Superior temporal gyrus (tissue), 1 donor: ENCODE measurements around the gene UST.
"Not testable (repeated sequence)": the region's sequence is repeated elsewhere in the genome, so short reads cannot be mapped to it uniquely, and the experiment has no call there.

Source experiments
- DNase-seq: peaks from one replicate; pipeline ENCODE4 v3.0.0-alpha.2; 2016; ENCODE audit errors: extremely low spot score

The UST gene

DNA sequence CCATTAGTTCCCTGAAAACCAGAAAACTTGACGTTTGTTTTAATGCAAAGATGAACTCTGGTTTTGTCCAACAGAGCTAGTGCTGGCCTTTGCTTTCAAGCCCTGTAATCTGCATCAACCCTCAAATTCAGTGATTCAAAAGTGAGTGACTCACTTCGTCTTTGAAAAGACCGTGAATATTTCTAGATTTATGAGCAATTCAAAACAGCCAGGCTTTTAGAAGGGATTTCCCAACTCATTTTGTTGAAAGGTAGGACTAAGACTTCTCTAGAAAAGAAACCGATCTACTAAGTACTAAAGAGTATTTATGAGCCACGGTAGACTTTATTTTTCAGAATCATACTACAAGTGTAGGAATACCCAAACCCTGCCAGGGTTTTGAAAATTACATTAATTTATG is 121.5 kb downstream of the UST start:
- no peak for DNase-seq

DNA sequence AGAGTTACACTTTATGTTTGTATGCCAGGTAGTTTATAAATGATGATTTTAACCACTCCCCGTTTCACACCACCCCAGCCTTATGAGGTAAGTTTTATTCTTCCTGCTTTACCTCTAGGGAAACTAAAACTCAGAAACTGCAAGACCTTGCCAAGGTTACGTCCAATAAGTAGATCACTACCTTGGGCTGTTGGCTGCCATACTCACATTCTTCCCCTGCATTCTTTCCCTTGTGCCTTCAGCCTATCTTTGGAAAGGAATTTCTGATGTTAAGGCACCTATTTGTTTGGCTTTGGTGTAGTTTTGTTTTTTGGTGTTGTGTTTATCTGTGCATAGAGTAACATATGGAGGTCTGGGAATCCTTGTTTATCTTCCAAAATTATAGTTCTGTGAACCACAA is 122.1 kb downstream of the UST start:
- DNase-seq, result no peak

DNA sequence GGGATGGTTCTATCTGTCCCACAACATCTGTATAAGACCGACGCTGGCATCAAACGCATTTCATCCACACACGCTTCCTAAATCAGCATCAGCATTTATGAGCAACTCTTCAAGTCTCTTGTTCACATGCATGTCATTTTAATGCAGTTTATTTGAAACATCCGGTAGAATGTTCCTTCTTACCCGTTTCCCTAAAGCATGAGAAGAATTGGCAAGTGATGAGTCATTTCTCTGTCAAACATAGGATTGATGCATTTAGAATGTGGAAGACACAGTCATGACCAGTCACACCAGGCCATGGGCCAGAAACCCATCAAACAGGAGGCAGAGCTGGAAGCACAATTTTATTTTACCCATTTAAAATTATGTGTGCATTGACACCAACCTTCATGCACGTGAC is 122.8 kb downstream of the UST start:
- DNase-seq, result no peak

DNA sequence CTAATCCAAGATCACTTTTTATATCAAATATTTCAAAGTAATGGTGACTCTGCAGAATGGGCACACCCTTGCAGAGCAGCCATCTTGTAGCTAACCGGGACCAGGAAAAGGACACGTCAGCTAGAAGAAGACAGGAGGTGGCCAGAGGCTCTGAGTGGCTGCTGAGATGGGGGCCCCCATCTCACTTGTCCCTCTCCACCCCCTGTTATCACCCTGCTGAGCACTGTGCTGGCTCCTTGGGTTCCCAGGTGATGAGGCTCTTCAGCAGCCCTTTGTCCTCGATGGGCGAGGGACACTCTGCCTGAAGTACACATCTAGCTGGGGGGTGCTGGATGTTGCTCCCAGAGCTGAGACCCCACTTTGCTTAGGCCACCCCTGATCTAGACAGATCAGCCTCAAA is 126.3 kb downstream of the UST start:
- DNase-seq, result no peak

DNA sequence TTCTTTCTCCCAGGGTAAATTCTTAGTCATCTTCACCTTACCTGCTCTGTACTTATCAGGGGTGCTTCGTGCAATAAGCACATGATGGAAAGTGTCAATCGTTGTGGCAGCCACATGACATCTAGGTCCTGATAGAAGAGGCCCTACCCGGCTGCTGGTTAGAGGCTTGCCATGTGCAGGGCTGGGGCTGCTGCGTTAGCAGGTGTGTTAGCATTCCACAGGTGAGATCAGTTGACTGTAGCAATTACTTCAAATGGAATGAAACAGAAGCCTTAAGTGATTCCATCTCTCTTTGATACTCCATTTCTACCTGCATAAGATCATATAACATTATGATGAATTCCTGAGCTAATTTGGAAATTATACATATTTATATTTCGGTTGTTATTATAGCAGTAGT is 127.0 kb downstream of the UST start:
- DNase-seq, result no peak

DNA sequence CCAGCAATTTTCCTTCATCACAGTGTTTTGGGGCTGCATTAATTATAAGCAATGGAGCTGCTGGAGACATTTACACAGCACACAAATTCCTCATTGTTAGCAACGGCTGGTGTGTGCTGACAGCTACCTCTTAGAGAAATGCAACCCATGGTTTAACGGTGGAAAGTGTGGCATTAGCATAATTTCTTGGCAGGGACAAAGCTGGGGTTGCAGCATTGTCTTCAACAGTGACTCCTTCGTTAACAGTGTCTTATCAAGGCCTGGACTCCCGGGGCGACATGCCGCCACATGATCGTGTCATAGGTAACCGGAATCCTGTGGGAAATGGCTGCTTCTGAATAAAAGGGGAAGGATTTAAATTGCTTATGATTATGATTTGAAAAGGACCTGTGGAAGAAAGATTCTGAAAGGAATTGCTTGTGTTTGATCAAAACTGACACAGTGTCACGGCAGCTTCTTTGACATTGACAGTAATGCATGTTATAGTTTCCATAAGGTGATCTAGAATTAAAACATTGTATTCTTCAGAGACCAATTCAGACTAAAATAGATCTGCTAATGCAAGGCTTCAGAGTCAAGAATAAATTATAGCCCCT is 128.0 kb downstream of the UST start:
- DNase-seq, result no peak

DNA sequence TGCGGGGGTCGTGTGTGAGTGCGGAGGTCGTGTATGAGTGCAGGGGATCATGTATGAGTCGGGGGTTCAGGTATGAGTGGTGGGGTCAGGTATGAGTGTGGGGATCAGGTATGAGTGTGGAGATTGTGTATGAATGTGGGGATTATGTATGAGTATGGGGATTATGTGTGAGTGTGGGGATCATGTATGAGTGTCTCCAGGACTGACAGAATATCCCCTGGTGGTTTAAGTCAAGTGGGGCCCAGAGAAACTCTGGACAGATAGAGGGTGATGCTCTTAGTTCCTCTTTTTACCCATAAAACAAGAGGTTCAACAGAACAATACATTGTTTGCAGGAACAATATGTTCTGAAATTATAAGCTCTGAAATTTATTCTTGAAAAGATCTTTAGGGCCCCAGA is 131.9 kb downstream of the UST start:
- DNase-seq, result no peak

DNA sequence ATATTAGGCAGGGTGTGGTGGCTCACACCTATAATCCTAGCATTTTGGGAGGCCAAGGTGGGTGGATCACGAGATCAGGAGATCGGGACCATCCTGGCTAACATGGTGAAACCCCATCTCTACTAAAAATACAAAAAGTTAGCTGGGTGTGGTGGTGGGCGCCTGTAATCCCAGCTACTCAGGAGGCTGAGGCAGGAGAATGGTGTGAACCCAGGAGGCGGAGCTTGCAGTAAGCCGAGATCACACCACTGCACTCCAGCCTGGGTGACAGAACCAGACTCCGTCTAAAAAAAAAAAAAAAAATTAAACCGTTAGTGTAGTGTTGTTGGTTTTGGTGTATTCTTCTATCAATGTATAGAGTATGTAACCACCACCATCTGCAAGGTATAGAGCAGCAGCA is 133.9 kb downstream of the UST start:
- DNase-seq, result not testable (repeated sequence)

DNA sequence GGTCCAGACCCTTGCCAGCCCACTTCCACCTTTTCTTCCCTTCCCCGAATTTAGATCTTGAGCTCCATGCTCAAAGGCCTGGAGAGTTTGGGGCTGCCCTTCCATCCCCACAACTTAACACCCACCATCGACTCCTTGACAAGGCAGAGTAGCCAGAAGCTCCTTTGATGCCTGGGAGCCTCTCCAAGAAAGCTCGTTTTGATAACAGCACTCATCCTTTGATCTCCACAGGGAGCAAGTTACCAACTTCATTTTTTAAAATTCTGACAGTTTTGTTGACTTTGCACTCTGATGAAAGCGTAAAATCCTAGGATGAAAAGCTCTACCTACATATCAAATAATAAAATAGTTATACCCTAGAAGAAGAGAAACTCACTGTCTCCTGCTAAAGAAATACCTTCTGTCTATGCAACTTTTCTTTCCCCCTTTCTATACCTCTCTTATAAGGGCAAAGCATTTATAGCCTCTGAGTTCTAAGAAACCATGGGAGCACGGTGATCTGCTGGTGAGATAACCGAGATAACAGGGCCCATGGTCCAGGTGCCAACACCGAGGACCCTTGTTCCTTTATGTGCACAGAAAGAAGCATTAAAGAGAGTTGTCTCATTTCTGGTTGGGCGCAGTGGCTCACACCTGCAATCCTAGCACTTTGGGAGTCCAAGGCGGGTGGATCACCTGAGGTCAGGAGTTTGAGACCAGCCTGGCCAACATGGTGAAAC is 134.9 kb downstream of the UST start:
- no peak for DNase-seq

DNA sequence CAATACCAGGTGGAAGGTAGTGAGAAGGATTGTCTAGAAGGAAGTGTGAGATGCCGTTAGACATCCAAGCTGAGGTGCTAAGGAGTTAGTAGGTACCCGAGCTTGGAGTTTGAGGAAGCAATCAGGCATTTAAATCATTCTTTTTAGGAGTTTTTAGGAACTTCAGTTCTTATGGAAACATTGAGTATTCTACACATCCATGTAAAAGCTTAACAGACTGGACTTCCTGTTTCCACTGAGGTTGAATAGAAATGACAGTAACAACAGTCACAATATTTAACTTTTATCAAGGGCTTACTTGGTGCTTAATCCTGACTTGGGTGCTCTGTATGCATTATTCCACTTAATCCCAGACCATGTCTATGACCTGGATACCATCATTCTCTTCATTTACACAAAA is 136.4 kb downstream of the UST start:
- DNase-seq, result no peak

DNA sequence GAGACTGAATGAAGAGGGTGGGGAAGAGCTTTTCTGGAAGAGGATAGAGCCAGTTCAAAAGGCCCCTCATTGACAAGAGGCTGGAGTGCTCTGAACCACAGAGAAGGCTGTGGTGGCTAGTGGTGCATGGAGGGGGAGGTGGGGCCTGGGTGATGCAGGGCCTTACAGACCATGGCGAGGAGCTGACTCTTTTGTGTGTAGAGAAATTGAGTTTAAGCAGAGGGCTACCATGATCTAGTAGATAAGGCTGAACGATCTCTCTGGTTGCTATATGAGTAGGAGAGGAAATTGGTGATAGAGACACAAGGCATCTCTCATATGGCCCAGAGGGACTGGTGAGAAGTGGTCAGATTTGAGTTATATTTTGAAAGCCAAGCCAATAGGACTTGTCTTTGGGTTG is 137.6 kb downstream of the UST start:
- no peak for DNase-seq

DNA sequence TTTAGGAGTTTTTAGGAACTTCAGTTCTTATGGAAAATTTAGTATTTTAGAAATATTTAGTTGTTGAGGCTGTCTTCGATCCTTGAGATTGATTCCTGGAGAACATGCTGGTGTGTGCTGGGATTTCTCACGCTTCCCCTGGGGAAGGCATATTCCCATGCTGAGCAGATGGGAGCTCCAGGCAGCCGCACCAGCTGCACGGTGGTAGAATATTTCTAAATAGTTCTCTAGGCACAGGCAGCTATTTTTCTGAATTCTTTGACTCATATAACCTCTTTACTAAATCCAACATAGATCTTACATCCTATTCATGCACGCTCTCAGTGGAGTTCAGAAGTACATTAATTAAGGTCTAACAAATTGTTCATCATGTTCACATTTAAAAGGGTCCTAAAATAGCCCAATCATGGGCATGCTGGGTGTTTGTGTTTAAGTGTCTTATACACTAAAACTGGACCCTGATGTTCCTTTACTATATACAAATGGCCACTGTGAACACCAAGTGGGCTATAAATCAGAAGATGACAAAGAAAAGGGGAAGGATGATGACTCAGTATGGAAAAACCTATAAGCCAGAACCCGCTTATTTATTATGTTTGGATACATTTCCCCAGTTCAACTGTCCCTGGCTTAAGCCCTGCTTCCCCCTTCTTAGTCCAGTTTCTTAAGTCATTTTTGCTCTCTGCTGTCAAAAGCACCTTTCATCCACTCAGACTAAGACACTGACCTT is 138.5 kb downstream of the UST start:
- DNase-seq, result no peak

DNA sequence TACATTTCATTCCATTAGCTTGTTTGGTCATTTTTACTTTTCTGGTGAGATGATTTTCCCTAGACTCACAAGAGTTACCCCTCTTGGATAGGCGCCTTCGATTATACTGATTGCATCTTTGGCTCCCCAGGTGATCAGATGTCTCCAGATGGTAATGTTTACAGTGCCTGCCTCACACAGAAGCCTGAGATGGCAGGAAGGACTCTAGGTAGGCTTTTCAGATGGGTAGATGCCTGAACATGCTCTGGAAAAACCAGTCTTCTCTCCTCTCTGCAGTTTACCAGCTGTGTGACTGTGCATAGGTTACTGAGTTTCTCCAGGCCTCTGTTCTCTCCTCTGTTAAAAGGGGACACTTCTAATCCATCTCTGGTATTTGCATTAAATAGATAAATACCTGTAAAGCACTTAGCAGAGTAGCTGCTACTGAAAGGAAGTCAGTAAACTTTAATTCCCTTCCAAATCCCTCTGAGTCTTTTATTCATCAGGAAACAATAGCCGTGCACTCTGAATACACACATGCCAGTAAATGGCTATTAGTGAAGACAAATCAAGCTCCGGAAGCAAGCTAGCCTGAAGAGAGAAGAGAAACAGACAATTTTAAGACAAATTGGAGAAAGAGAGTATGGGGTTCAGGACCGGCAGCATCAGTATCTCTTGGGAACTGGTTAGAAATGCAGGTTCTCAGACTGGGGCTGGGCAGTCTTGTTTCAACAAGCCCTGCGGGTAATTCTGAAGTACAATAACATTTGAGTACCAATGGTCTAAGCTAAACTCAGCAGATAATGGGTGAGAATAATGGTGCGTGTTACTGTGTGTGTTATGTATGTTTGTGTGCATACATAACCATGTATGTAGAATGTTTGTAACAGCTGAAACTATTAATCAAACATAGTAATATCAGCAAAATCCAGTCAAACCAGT is 139.4 kb downstream of the UST start:
- DNase-seq, result peak; percentile 28

DNA sequence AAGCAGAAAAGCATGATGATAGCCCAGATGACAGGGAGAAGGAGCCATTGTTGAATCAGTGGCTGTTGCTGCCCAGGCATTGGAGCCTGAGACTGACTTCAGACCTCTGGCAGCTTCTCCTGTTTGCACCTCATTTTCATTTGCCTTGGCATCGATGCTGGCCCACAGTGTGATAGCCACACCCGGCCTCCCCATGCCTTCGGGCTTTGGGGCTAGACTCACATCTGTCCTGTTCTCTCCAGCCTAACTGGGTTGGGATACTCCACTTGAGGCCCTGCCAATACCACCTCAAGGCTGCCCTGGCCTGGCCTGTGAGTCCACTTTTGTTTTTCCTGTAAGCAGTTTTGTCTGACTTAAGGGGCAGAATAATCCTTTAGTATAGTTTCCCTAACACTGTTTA is 140.4 kb downstream of the UST start:
- DNase-seq, result no peak

DNA sequence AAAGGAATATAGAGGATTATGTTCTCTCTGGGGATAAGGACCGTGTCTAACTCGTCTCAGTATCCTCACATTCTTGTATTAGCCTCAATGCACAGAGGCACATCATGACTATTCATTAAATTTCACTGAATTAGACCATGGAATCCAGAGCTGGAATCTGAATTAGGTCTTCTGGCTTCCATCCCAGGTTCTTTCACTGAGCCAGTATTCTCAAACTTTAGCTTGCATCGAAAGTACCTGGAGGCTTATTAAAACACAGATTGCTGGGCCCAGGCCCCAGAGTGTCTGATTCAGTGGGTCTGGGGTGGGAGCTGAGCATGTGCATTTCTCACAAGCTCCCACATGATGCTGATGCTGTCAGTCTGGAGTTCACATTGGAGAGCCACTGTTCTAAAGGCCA is 142.0 kb downstream of the UST start:
- peak; percentile 59 for DNase-seq

DNA sequence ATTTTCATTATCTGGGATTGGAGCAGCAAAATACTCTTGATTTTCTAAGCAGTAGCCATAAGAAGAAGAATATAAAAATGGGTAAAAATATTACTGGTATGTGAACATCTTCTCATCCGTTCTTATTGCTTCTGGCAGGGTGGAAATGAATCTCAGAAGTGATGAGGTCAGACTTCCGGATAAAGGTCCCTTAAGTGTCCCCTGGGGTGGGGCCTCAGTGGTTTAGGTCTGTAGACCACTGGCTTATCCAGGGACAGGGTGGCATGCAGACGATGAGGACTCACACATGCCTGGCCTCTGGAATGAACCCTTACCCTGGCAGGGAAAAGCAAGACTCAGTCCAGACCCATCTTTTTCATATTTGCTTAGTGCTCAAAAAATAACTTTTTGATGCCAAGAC is 143.3 kb downstream of the UST start:
- DNase-seq, result no peak

DNA sequence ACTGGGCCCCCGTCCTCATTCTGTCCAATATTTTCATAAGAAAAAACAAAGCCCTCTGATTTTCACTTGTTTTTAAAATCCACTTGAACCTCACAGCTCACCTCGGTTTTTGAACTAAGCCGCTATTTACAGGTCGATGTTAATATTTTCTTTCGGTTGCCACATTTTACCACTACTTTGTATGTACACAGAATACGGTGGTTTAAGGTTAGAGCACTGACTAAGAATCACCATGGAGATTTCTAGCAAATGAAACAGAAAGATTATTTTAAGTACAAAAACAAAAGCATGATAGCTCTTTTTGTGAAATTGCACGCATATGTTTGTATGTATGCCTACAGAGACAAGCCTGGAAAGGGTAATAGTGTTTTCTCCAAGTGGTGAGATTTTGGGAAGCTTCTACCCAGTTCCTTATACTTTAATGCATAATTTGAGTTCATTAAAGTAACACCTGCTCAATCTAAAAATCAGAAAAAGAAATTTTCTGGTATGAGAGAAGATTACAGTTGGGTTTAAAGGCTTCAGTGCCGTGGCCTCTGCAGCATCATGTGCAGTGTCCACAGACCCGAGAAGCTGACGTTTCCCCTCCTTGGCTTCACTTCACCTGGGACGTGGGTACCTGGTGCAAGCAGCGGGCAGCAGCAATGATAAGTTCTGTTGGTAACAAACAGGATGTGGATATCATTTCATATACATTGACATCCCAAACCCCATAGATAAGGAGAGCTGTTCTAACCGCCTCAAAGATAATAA is 144.0 kb downstream of the UST start:
- no peak for DNase-seq

DNA sequence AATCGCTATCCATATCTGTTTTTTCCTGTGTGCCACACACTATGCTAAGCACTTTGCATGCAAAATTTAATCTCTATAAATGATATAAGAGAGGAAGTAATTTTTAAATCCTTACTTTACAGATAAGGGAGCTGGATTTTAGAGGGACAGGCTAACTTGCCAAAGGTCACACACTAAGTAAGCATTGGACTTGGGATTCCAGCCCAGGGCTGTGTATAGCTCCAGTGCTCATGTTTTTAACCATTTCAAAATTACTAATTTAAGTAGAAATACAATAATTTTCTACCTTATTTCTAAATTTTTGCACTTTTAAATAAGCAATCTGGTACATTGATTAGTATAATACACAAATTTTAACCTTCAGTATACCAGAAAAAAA is 144.6 kb downstream of the UST start:
- no peak for DNase-seq

DNA sequence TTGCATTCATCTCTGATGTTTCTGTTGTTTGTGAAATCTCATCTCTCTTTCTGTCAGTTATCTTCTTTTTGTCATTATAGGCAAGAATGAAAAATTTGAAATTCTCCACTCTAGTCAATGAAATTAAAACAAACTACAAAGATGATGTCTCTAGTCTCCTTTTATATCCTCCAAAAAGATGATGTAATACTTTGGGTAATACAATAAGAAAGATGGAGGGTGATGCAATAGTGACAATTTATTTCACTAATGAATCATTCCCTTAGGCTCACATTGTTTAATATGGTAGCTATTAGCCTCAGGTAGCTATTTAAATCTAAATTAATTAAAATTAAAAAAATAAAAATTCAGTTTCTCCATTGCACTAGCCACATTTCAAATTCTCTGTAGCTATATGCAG is 145.4 kb downstream of the UST start:
- DNase-seq, result no peak

DNA sequence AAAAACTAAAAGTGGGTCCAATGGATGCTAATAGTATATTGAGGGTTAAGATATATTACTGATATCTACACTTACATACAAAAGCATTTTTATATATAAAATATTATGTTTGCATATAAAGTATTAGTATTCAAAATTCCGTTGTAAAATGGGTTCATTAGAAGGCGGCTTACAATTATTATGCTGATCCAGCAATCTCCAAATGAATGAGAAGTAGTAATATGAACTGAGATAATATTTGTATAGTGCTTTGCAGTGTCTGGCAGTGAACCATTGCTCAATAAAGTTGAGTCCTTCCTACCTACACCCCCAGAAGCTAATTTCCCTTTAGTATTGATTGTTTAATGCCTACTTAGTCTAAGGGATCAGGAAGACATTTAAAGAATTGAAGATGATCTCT is 146.2 kb downstream of the UST start:
- no peak for DNase-seq

DNA sequence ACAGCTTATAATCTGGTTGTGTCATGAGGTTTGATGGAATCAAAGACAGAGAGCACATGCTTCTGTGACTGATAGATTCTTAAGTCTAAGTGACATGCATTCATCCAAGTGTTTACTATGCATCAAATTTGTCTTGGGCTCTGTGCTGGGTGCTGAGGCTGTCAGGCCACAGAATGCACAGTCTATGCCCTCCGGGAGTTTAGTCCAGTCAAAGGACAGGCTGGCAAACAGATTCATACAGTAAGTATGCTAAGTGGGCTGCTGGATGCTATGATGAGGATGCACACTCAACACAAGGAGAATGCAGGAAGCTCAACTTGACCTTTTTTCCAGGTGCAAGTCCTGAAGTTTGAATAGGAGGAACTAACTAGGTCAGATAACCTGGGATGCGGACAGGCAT is 146.7 kb downstream of the UST start:
- DNase-seq, result no peak
